Lung (tissue), 12 donors: ENCODE results near the gene ADAMTS17. TPM values are rescaled to one million over a fixed set of nuclear protein-coding genes. Genes with fewer than 3 reads are reported as not detected.

Source experiments
- ATAC-seq: fragments of 200-7000 bp; cut with Tn5 transposase; one replicate; pipeline ENCODE4 v1.9.1; 2020; ENCODE audit warnings: moderate number of reproducible peaks; ENCODE audit not compliant: insufficient read depth, low FRiP score
- DNase-seq, 3 donors: peaks; one replicate each; pipeline ENCODE4 v3.0.0-alpha.2; 2013 to 2017
- H3K27ac ChIP-seq, 2 donors: one replicate each; pipeline ENCODE4 v1.5.1; 2013; ENCODE audit warnings: mild to moderate bottlenecking in 2 of 2, moderate library complexity in 2 of 2, control low read depth in 1 of 2, inconsistent platforms in 1 of 2, low read depth in 1 of 2, low read length in 1 of 2
- H3K27me3 ChIP-seq, 3 donors: one replicate each; pipeline ENCODE4 v1.5.1; 2013; ENCODE audit warnings: low read length in 2 of 3; ENCODE audit not compliant: control insufficient read depth in 3 of 3, insufficient read depth in 3 of 3
- H3K36me3 ChIP-seq, 4 donors: one replicate each; pipeline ENCODE4 v1.5.1; 2013; ENCODE audit warnings: low read length in 4 of 4, mild to moderate bottlenecking in 1 of 4, moderate library complexity in 1 of 4; ENCODE audit not compliant: control insufficient read depth in 4 of 4, insufficient read depth in 4 of 4
- H3K4me1 ChIP-seq, 5 donors: one replicate each; pipeline ENCODE4 v1.5.1; 2013; ENCODE audit warnings: low read length in 5 of 5, mild to moderate bottlenecking in 2 of 5, moderate library complexity in 1 of 5; ENCODE audit not compliant: control insufficient read depth in 5 of 5, insufficient read depth in 5 of 5
- H3K4me3 ChIP-seq: one replicate; pipeline ENCODE4 v1.5.1; 2013; ENCODE audit warnings: mild to moderate bottlenecking, control low read depth, moderate library complexity
- H3K9ac ChIP-seq, 2 donors: one replicate each; pipeline ENCODE4 v1.5.1; 2013; ENCODE audit warnings: low read length in 2 of 2, control low read depth in 1 of 2; ENCODE audit not compliant: insufficient read depth in 1 of 2
- H3K9me3 ChIP-seq, 4 donors: one replicate each; pipeline ENCODE4 v1.5.1; 2013; ENCODE audit warnings: low read length in 3 of 4, mild to moderate bottlenecking in 1 of 4, moderate library complexity in 1 of 4; ENCODE audit not compliant: control insufficient read depth in 4 of 4, insufficient read depth in 3 of 4
- WGBS, 2 donors: extraction: QIAGEN DNeasy Blood & Tissue Kit; methylation state at CpG; one replicate each; pipeline ENCODE4 v1.1.7; 2013; 5-methylcytosine and 5-hydroxymethylcytosine counted together
- polyA plus RNA-seq, 2 donors: library from polyadenylated mRNA; stranded (reverse); fragments of 200-250 nt; gene quantifications; one replicate each; pipeline ENCODE4 v1.2.1, GENCODE V29; 2013
- total RNA-seq, 2 donors: library from RNA; depleted of rRNA in 1 of 2; stranded (reverse); fragments of >200 nt in 1 of 2; gene quantifications; one replicate each; pipeline ENCODE4 v1.2.1, GENCODE V29; 2014 to 2021
- TF ChIP-seq, protein P1 (sequence below): IDR thresholded peaks from 2 replicates; pipeline ENCODE4 v1.5.1; 2012; ENCODE audit warnings: mild to moderate bottlenecking; ENCODE audit errors: control extremely low read depth, extremely low read depth
- donor health status: control.
- donor health status: control.
- donor health status: Bipolar disorder and iron deficiency.
- donor health status: healthy.
- donor health status: DM: yes; HTN: yes; CAD: no.

ADAMTS17 gene
- total and polyA plus RNA-seq, 4 donors = 0.47 to 6.6 (median 2.2) TPM

- H3K4me1 ChIP-seq = peaks cover 0 to 18% (median 7%) of the 10 kb centered on the region in 5 donors
- H3K9me3 ChIP-seq = peaks cover 0 to 6% (median 0%) of the 10 kb centered on the region in 4 donors
- TF ChIP-seq, protein P1, sequence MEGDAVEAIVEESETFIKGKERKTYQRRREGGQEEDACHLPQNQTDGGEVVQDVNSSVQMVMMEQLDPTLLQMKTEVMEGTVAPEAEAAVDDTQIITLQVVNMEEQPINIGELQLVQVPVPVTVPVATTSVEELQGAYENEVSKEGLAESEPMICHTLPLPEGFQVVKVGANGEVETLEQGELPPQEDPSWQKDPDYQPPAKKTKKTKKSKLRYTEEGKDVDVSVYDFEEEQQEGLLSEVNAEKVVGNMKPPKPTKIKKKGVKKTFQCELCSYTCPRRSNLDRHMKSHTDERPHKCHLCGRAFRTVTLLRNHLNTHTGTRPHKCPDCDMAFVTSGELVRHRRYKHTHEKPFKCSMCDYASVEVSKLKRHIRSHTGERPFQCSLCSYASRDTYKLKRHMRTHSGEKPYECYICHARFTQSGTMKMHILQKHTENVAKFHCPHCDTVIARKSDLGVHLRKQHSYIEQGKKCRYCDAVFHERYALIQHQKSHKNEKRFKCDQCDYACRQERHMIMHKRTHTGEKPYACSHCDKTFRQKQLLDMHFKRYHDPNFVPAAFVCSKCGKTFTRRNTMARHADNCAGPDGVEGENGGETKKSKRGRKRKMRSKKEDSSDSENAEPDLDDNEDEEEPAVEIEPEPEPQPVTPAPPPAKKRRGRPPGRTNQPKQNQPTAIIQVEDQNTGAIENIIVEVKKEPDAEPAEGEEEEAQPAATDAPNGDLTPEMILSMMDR = no peak
- H3K9ac ChIP-seq = no peak overlapping the region
- no peak overlapping the region for H3K4me3 ChIP-seq
- no peak overlapping the region for H3K27ac ChIP-seq
- H3K36me3 ChIP-seq = no peaks in the 10 kb centered on the region
- DNase-seq = no peak
- WGBS, 2 donors = 81 to 83% methylated on average over 15 of the region's 15 CpGs
- no peaks in the 10 kb centered on the region for H3K27me3 ChIP-seq
- ATAC-seq = no peak
Observed at GRCh38 chr15:100236981-100237720, 104.6 kb downstream of the ADAMTS17 start.

GRCh38 chr15:100235030-100235617, 106.7 kb downstream of the ADAMTS17 start:
- H3K9ac ChIP-seq = no peak overlapping the region
- TF ChIP-seq, protein P1 = no peak
- H3K27me3 ChIP-seq = no peaks in the 10 kb centered on the region
- peak overlapping the region in 1 of 2 donors; percentile 26 for H3K27ac ChIP-seq
- H3K9me3 ChIP-seq = peaks cover 0 to 6% (median 0%) of the 10 kb centered on the region in 4 donors
- no peaks in the 10 kb centered on the region for H3K36me3 ChIP-seq
- H3K4me3 ChIP-seq = no peak overlapping the region
- no peak for ATAC-seq
- peaks cover 0 to 18% (median 7%) of the 10 kb centered on the region in 5 donors for H3K4me1 ChIP-seq
- no peak for DNase-seq
- WGBS, 2 donors = 70 to 72% methylated on average over 15 of the region's 15 CpGs

DNA sequence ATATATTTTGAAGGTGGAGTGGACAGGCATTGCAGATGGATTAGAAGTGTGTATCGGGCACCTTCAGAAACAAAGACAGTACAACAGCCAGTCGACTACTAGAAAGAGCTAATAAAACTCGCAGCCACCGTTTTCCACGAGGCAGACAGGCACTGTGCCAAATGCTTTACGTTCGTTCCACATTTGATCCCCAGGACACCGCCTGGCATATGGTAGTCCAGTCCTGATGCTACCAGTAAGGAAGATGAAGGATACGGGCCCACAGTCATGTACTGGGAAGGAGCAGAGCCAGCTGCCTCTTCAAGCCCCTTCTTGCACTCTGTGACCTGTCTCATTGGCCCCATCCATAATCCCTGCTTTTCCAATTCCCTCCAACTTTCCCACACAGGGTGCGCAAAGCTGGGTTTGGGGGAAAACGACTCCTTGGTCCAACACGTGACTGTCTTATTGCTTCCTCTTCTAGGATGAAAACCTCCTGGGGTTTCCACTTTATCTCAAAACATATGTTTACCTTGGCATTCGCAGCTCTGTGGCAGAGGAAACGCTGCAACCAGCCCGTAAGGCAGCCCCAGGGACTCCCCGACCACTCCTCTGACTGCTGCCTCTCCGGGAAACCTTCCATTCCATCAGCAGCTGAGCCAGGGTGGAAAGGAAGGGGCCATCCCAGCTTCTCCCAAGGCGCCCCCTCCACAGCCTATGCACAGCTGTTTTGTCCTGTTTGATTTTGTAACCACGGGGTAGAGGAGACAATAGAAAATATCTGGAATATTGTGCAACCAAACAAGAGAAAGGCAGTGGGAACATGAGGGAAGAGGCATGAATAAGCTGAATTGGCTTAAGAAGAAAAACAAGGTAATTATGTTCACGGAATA, 107.4 kb downstream of the ADAMTS17 start:
- H3K27ac ChIP-seq = no peak overlapping the region
- no peak for ATAC-seq

More for the DNA sequence above, 107.4 kb downstream of the ADAMTS17 start:
- peak; percentile 58 to 82 (median 81) for DNase-seq
- Histone ChIP-seq H3K4me1 (peaks cover 0 to 18% (median 7%) of the 10 kb centered on the region in 5 donors), H3K9ac (no peak overlapping the region), H3K9me3 (peaks cover 0 to 6% (median 0%) of the 10 kb centered on the region in 4 donors), H3K27me3 (no peaks in the 10 kb centered on the region), H3K36me3 (no peaks in the 10 kb centered on the region), H3K4me3 (no peak overlapping the region)
- WGBS, 2 donors = 56 to 57% methylated on average over 20 of the region's 20 CpGs
- TF ChIP-seq, protein P1 = no peak
